GM13976 (cell line): ENCODE measurements around the gene FRMD4A.

ENCODE experiments used
- DNase-seq: peaks from one replicate; pipeline ENCODE4 v3.0.0; 2012; ENCODE audit warnings: low spot score
- CTCF ChIP-seq: IDR thresholded peaks from 2 replicates; pipeline ENCODE4 v1.5.1; 2012; ENCODE audit warnings: borderline replicate concordance, mild to moderate bottlenecking; ENCODE audit not compliant: insufficient read depth; ENCODE audit errors: extremely low read depth, missing control alignments, control extremely low read depth
- in situ Hi-C: fragments of 300-500 bp; cut with MboI; formaldehyde crosslinking; loops from one replicate; pipeline ENCODE4 v1.12.0; 2022; ENCODE audit warnings: low sequenced_read_pairs, mixed read lengths, inconsistent platforms; ENCODE audit not compliant: unreplicated experiment

Gene FRMD4A

DNA sequence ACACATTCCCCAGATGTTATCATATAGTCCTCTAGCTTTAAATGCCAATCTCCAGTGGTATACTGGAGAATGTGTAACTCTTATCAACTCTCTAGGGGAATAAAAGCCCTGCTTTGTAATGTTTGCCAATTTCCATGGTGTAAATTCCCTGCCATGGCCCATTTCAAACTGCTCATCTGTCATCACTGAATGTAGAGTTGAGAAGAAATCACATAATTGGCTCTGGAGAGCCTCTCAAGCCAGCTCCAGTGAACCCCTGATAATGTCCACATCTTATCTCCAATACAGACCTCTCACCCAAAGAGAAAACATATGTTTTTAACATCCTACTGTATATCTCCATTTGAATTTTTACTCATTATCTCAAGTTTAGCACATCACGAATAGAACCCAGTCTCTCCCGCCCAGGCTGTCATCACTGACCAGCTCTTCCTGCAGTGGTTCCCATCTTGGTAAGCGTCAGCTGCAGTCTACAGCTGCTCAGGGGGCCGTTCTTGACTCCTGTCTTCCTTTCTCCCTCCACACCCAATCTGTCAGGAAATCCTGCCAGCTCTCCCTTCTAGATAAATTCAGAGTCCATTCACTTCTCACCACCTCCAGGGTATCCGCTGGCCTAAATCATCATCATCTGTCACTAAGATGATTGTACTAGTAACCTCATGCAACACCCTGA lies 332.4 kb downstream of the FRMD4A start:
- no peak for DNase-seq
- in situ Hi-C loops, result no loop called here
- TF ChIP-seq CTCF, result no peak

GRCh38 chr10:13997650-13998049 lies 333.1 kb downstream of the FRMD4A start:
- no peak for TF ChIP-seq CTCF
- DNase-seq, result no peak
- in situ Hi-C loops, result no loop called here

GRCh38 chr10:13994932-13995331 lies 335.8 kb downstream of the FRMD4A start:
- in situ Hi-C loops, result no loop called here
- no peak for DNase-seq
- no peak for TF ChIP-seq CTCF

- no peak for DNase-seq
- in situ Hi-C loops, result no loop called here
- TF ChIP-seq CTCF, result no peak
Observed at GRCh38 chr10:13993673-13994089, 337.0 kb downstream of the FRMD4A start.

GRCh38 chr10:13993169-13993568 lies 337.6 kb downstream of the FRMD4A start:
- in situ Hi-C loops, result no loop called here

GRCh38 chr10:13991353-13991752 lies 339.4 kb downstream of the FRMD4A start:
- DNase-seq, result no peak
- no peak for TF ChIP-seq CTCF
- in situ Hi-C loops, result no loop called here

More at GRCh38 chr10:13993169-13993568, 337.6 kb downstream of the FRMD4A start:
- DNase-seq, result no peak
- no peak for TF ChIP-seq CTCF
